WTC11 (cell line): Measurements from ENCODE around the gene MOSPD2. TPM values are rescaled to one million over a fixed set of nuclear protein-coding genes. Genes with fewer than 3 reads are reported as not detected.

Experiments used
- ATAC-seq: fragments of 200-7000 bp; cut with Tn5 transposase; 2 replicates; pipeline ENCODE4 v1.10.0; 2021; ENCODE audit warnings: mild to moderate bottlenecking, moderate library complexity
- CTCF ChIA-PET: fragments of 300-600 bp; sonication (Branson Sonifier 250); formaldehyde crosslinking; loops from one replicate; lab custom pipeline; 2021; ENCODE audit warnings: antibody characterized with exemption; lab: Charles Lee
- POLR2A ChIA-PET: fragments of 350-600 bp; sonication (Branson Sonifier 250); formaldehyde crosslinking; loops from one replicate; lab custom pipeline; 2021; ENCODE audit warnings: antibody characterized with exemption; lab: Charles Lee
- DNase-seq: peaks from one replicate; pipeline ENCODE4 v3.0.0; 2021; ENCODE audit warnings: low spot score
- H3K27ac Mint-ChIP-seq: 2 replicates; pipeline ENCODE4 v1.8.0; 2021; ENCODE audit warnings: mixed read lengths
- H3K27me3 Mint-ChIP-seq: 2 replicates; pipeline ENCODE4 v1.8.0; 2021; ENCODE audit warnings: low read depth, mild to moderate bottlenecking, moderate library complexity, mixed read lengths
- H3K36me3 Mint-ChIP-seq: 2 replicates; pipeline ENCODE4 v1.8.0; 2021; ENCODE audit warnings: mixed read lengths
- H3K4me1 Mint-ChIP-seq: 2 replicates; pipeline ENCODE4 v1.8.0; 2022; ENCODE audit warnings: mixed read lengths
- H3K4me3 Mint-ChIP-seq: 2 replicates; pipeline ENCODE4 v1.8.0; 2021; ENCODE audit warnings: mild to moderate bottlenecking, moderate library complexity, mixed read lengths
- H3K9me3 Mint-ChIP-seq: 2 replicates; pipeline ENCODE4 v1.8.0; 2021; ENCODE audit warnings: mixed read lengths
- ATF2 ChIP-seq: sonication (generic); formaldehyde crosslinking; IDR thresholded peaks from 2 replicates; pipeline ENCODE4 v1.8.1; 2022; ENCODE audit warnings: low read depth, missing genetic modification reagents, borderline replicate concordance
- CTCF ChIP-seq: fragments of 200-600 bp; IDR thresholded peaks from 2 replicates; pipeline ENCODE4 v1.8.0; 2022; ENCODE audit warnings: antibody characterized with exemption
- FOXJ3 ChIP-seq: sonication (generic); formaldehyde crosslinking; IDR thresholded peaks from 2 replicates; pipeline ENCODE4 v1.9.0; 2021; ENCODE audit warnings: missing genetic modification reagents, mild to moderate bottlenecking, borderline replicate concordance
- FOXP1 ChIP-seq: sonication (generic); formaldehyde crosslinking; IDR thresholded peaks from 2 replicates; pipeline ENCODE4 v1.8.0; 2022; ENCODE audit warnings: missing genetic modification reagents, mild to moderate bottlenecking, moderate library complexity, borderline replicate concordance
- FOXP4 ChIP-seq: sonication (generic); formaldehyde crosslinking; IDR thresholded peaks from 2 replicates; pipeline ENCODE4 v1.8.0; 2022; ENCODE audit warnings: mild to moderate bottlenecking, missing genetic modification reagents
- JUN ChIP-seq: sonication (generic); formaldehyde crosslinking; IDR thresholded peaks from 2 replicates; pipeline ENCODE4 v1.8.0; 2023; ENCODE audit warnings: mild to moderate bottlenecking, missing genetic modification reagents
- KAT7 ChIP-seq: sonication (generic); formaldehyde crosslinking; IDR thresholded peaks from 2 replicates; pipeline ENCODE4 v1.8.1; 2023; ENCODE audit warnings: missing genetic modification reagents, mild to moderate bottlenecking, borderline replicate concordance
- MAX ChIP-seq: sonication (generic); formaldehyde crosslinking; IDR thresholded peaks from 2 replicates; pipeline ENCODE4 v1.8.0; 2022; ENCODE audit warnings: mild to moderate bottlenecking, missing genetic modification reagents
- MYBL2 ChIP-seq: sonication (generic); formaldehyde crosslinking; IDR thresholded peaks from 2 replicates; pipeline ENCODE4 v1.8.1; 2023; ENCODE audit warnings: mild to moderate bottlenecking, moderate library complexity, missing genetic modification reagents
- NFYB ChIP-seq: sonication (generic); formaldehyde crosslinking; conservative IDR thresholded peaks from 2 replicates; pipeline ENCODE4 v1.8.0; 2022; ENCODE audit warnings: low read depth, missing genetic modification reagents
- NR3C1 ChIP-seq: sonication (generic); formaldehyde crosslinking; conservative IDR thresholded peaks from 2 replicates; pipeline ENCODE4 v1.8.1; 2023; ENCODE audit warnings: low read depth, mild to moderate bottlenecking, missing genetic modification reagents
- PREB ChIP-seq: sonication (generic); formaldehyde crosslinking; IDR thresholded peaks from 2 replicates; pipeline ENCODE4 v1.8.1; 2022; ENCODE audit warnings: mild to moderate bottlenecking, missing genetic modification reagents, moderate library complexity, borderline replicate concordance
- PRRX2 ChIP-seq: fragments of 250-450 bp; sonication (Bioruptor Pico); IDR thresholded peaks from 2 replicates; pipeline ENCODE4 v1.8.0; 2021; ENCODE audit warnings: mild to moderate bottlenecking
- TEAD1 ChIP-seq: sonication (generic); formaldehyde crosslinking; IDR thresholded peaks from 2 replicates; pipeline ENCODE4 v1.8.0; 2022; ENCODE audit warnings: mild to moderate bottlenecking, missing genetic modification reagents
- USF2 ChIP-seq: sonication (generic); formaldehyde crosslinking; IDR thresholded peaks from 2 replicates; pipeline ENCODE4 v1.8.1; 2023; ENCODE audit warnings: mild to moderate bottlenecking, missing genetic modification reagents, moderate library complexity
- ZNF121 ChIP-seq: sonication (generic); formaldehyde crosslinking; IDR thresholded peaks from 2 replicates; pipeline ENCODE4 v1.8.0; 2023; ENCODE audit warnings: missing genetic modification reagents
- ZNF219 ChIP-seq: sonication (generic); formaldehyde crosslinking; IDR thresholded peaks from 2 replicates; pipeline ENCODE4 v1.8.0; 2023; ENCODE audit warnings: missing genetic modification reagents, mild to moderate bottlenecking, borderline replicate concordance
- ZNF512 ChIP-seq: sonication (generic); formaldehyde crosslinking; IDR thresholded peaks from 2 replicates; pipeline ENCODE4 v1.8.1; 2022; ENCODE audit warnings: missing genetic modification reagents, borderline replicate concordance
- total RNA-seq: library from RNA; stranded (reverse); gene quantifications from 3 replicates; pipeline ENCODE4 v1.2.3, GENCODE V29; 2021
- TF ChIP-seq, protein P1 (sequence below): sonication (generic); formaldehyde crosslinking; IDR thresholded peaks from 2 replicates; pipeline ENCODE4 v1.8.1; 2022; ENCODE audit warnings: mild to moderate bottlenecking, moderate library complexity, missing genetic modification reagents
- TF ChIP-seq, protein P2 (sequence below): sonication (generic); formaldehyde crosslinking; IDR thresholded peaks from 2 replicates; pipeline ENCODE4 v1.8.1; 2023; ENCODE audit warnings: mild to moderate bottlenecking, moderate library complexity, missing genetic modification reagents

Gene MOSPD2
- total RNA-seq, 1 experiment from 2014 or later = 13.2 TPM

DNA sequence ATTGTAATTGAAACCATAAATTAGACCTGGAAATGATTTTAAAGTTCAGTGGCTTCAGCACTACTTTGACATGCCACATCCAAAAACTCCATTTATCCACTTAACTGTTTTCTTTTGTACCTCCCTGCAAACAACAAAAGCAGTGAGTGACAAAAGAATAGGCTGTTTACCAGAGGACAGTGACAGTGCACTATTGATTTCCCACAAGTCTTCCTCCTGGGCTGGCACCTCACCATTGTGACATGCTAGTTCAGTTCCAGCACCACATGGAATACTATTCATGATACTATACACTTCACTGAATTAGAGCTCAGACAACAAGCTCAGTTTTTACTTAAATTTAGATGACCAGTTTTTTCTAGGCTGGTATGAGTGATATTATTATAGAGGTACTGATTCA is 29.3 kb downstream of the MOSPD2 start:
- Mint-ChIP-seq H3K9me3 (peaks cover 20% of the 10 kb centered on the region), H3K4me3 (no peak overlapping the region), H3K36me3 (peaks cover 25% of the 10 kb centered on the region), H3K27ac (no peak overlapping the region), H3K4me1 (no peaks in the 10 kb centered on the region), H3K27me3 (no peaks in the 10 kb centered on the region)
- POLR2A ChIA-PET = no interaction called here
- TF ChIP-seq FOXP1 (no peak), CTCF (no peak), NR3C1 (CRISPR knock-in tag) (no peak), PREB (CRISPR knock-in tag) (no peak)
- DNase-seq = no peak
- CTCF ChIA-PET = no interaction called here
- ATAC-seq = no peak

DNA sequence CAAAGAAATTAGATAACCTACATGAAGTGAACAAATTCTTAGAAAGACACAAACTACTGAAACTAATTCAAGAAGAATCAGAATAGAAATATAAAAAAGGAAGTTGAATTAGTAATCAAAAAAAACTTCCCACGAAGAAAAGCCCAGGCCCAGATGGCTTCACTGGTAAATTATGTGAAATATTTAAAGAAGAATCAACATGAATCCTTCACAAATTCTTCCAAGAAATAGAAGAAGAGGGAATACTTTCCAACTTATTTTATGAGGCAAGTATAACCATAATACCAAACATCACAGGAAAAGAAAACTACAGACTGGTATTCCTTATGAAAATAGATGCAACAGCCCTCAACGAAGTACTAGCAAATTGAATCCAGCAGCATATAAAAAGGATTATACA is 30.7 kb downstream of the MOSPD2 start:
- no peak overlapping the region for H3K27ac Mint-ChIP-seq
- peaks cover 20% of the 10 kb centered on the region for H3K9me3 Mint-ChIP-seq
- no peaks in the 10 kb centered on the region for H3K4me1 Mint-ChIP-seq
- H3K27me3 Mint-ChIP-seq = no peaks in the 10 kb centered on the region
- H3K4me3 Mint-ChIP-seq = no peak overlapping the region
- no peak for ATAC-seq
- DNase-seq = no peak
- TF ChIP-seq PRRX2 (CRISPR knock-in tag) (no peak), ZNF512 (CRISPR knock-in tag) (no peak), TEAD1 (CRISPR knock-in tag) (no peak)
- POLR2A ChIA-PET = no interaction called here
- CTCF ChIA-PET = no interaction called here
- H3K36me3 Mint-ChIP-seq = peaks cover 25% of the 10 kb centered on the region

GRCh38 chrX:14913241-14913640 is 40.0 kb downstream of the MOSPD2 start:
- CTCF ChIA-PET = no interaction called here
- ATAC-seq (no peak), DNase-seq (no peak)
- Mint-ChIP-seq H3K27ac (no peak overlapping the region), H3K9me3 (no peaks in the 10 kb centered on the region), H3K4me1 (no peaks in the 10 kb centered on the region), H3K4me3 (no peak overlapping the region), H3K36me3 (peaks cover 5% of the 10 kb centered on the region), H3K27me3 (no peaks in the 10 kb centered on the region)
- POLR2A ChIA-PET = no interaction called here
- no peak for TF ChIP-seq FOXP4
- TF ChIP-seq MAX (CRISPR knock-in tag) = no peak
- TF ChIP-seq ATF2 (CRISPR knock-in tag) = no peak
- TF ChIP-seq, protein P1, sequence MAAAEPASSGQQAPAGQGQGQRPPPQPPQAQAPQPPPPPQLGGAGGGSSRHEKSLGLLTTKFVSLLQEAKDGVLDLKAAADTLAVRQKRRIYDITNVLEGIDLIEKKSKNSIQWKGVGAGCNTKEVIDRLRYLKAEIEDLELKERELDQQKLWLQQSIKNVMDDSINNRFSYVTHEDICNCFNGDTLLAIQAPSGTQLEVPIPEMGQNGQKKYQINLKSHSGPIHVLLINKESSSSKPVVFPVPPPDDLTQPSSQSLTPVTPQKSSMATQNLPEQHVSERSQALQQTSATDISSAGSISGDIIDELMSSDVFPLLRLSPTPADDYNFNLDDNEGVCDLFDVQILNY (CRISPR knock-in tag) = no peak
- no peak for TF ChIP-seq MYBL2 (CRISPR knock-in tag)
- TF ChIP-seq TEAD1 (CRISPR knock-in tag) = no peak
- no peak for TF ChIP-seq USF2
- no peak for TF ChIP-seq ZNF219 (CRISPR knock-in tag)
- TF ChIP-seq KAT7 (CRISPR knock-in tag) = no peak
- no peak for TF ChIP-seq NFYB (CRISPR knock-in tag)
- no peak for TF ChIP-seq ZNF121 (CRISPR knock-in tag)
- no peak for TF ChIP-seq JUN (CRISPR knock-in tag)
- TF ChIP-seq, protein P2, sequence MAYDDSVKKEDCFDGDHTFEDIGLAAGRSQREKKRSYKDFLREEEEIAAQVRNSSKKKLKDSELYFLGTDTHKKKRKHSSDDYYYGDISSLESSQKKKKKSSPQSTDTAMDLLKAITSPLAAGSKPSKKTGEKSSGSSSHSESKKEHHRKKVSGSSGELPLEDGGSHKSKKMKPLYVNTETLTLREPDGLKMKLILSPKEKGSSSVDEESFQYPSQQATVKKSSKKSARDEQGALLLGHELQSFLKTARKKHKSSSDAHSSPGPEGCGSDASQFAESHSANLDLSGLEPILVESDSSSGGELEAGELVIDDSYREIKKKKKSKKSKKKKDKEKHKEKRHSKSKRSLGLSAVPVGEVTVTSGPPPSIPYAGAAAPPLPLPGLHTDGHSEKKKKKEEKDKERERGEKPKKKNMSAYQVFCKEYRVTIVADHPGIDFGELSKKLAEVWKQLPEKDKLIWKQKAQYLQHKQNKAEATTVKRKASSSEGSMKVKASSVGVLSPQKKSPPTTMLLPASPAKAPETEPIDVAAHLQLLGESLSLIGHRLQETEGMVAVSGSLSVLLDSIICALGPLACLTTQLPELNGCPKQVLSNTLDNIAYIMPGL (CRISPR knock-in tag) = no peak
- no peak for TF ChIP-seq FOXJ3 (CRISPR knock-in tag)
